GM18502 (cell line): Measurements from ENCODE around the gene SYPL2.
A peak's percentile ranks its signal among the peaks of the same experiment; 100 is the strongest.

Source experiments
- ATAC-seq: cut with Tn5 transposase; IDR thresholded peaks from one replicate; pipeline ENCODE4 v1.9.1; 2021; ENCODE audit warnings: mild to moderate bottlenecking; ENCODE audit not compliant: unreplicated experiment, poor library complexity

SYPL2 gene

GRCh38 chr1:109490029-109490933 lies 23.9 kb downstream of the SYPL2 start:
- ATAC-seq = no peak

- no peak for ATAC-seq
These were observed 24.6 kb downstream of the SYPL2 start for GRCh38 chr1:109490934-109491302.

DNA sequence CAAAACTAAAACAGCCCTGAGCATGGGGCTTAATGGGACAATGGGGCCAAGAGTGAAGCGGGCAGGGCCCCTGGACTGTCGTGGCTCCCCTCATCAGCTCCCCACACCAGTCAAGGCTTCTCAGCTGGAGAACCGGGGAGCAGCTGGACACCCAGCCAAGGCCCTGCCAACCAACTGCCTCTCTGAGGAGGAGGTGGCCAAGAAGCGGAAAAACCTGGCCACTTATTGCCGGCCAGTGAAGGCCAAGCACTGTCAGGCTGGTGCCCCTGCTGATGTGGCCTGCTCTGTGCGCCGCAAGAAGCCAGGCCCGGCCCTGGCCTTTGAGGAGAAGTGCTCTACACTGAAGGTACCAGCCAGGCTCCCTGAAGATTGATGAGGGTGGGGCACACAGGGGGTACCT lies 25.0 kb downstream of the SYPL2 start:
- ATAC-seq = no peak

DNA sequence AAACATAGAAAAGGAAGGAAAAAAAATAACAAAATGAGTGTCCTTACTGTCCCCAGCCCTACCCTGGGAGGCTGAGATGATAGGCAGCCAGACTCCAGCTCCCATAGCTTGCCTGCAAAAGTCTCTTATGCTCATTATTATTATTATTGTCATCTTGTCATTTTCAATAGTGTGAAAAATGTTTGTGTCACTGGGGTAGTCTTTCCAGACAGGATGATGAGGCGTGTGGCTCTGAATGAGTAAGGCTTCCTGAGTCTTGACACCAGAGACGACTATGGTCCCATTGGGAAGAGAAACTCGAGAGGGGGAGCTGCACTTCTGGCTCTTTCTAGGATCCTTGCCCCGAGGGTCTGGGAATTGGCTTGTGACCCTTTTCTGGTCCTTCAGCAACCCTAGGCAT lies 26.4 kb downstream of the SYPL2 start:
- ATAC-seq = no peak

GRCh38 chr1:109493227-109493626 lies 26.9 kb downstream of the SYPL2 start:
- no peak for ATAC-seq

DNA sequence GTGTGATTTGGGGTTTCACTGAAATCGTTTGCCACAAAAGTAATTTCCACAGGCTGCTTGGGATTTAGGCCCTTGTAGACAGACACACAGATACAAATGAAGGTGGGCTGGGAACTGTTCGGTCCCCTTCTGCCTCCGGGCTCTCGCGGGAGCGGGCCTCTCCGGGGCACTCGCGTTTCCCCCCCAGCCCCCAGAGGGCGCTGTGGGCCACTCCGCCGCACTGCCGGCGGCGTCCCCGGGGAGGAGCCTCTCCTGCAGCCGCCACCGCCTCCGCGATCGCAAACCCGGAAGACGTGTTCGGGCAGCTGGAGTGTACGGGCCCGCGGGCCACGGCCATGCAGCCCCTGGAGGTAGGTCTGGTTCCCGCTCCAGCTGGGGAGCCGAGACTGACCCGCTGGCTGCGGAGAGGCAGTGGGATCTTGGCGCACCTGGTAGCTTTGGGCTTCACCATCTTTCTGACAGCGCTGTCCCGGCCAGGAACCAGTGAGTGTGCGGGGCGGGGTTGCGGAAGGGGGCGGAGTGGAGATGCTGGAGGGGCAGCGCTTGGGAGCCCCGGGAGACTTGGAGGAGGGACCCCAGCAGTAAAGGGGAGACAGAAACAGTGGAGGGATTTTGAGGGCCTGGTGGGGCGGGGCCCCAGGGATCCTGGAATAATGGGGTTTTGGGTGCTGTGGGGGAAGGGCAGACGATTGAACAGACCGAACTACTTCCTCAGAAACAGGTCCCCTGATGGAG lies 27.6 kb downstream of the SYPL2 start, which contains the start of gene CYB561D1:
Gene CYB561D1 (plus strand): TSS at position 290 of the 735 bp plus-strand sequence. CDS start 46 bp downstream, at position 336.
- peak; percentile 86 for ATAC-seq

DNA sequence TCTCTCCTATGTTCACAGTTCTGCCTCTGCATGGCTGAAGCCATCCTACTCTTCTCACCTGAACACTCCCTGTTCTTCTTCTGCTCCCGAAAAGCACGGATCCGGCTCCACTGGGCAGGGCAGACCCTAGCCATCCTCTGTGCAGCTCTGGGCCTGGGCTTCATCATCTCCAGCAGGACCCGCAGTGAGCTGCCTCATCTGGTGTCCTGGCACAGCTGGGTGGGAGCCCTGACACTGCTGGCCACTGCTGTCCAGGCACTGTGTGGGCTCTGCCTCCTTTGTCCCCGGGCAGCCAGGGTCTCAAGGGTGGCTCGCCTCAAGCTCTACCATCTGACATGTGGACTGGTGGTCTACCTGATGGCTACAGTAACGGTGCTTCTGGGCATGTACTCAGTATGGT lies 29.4 kb downstream of the SYPL2 start:
- no peak for ATAC-seq

DNA sequence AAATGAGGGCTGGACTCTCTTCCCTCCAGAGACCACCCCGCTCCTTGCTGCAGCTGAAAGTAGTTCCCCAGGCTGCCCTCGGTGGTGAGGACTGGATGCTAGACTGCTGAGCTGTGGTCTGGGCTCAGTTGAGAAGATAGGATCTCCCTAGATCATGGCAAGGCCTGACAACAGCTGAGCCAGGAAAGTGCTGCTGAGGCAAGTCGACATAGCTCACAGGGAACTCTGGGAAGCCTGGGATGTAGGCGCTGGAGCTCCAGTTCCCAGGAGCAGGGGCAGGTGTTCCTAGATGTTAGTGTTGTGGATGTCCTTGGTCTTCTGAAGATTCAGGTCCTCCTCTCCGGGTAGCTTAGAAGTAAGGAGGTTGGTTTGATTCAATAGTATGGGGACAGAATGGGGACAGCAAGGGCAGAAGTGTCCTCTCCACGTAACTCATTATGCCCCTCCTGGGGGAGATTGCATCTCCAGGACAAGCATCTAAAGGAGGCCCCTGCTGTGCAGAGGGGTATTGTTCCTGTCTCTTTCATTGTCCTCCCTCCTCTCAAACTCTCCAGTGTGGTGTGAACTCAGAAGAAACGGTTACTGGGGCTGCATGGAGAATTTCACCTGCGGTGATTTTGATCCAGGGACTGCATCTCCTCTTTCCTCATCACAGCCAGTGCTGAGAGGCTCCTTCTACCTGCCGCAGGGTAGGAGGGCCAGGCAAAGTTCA lies 31.3 kb downstream of the SYPL2 start:
- ATAC-seq = no peak

GRCh38 chr1:109498161-109498801 lies 31.9 kb downstream of the SYPL2 start:
- ATAC-seq = no peak

- no peak for ATAC-seq
These were observed 32.7 kb downstream of the SYPL2 start for GRCh38 chr1:109499081-109499480.

DNA sequence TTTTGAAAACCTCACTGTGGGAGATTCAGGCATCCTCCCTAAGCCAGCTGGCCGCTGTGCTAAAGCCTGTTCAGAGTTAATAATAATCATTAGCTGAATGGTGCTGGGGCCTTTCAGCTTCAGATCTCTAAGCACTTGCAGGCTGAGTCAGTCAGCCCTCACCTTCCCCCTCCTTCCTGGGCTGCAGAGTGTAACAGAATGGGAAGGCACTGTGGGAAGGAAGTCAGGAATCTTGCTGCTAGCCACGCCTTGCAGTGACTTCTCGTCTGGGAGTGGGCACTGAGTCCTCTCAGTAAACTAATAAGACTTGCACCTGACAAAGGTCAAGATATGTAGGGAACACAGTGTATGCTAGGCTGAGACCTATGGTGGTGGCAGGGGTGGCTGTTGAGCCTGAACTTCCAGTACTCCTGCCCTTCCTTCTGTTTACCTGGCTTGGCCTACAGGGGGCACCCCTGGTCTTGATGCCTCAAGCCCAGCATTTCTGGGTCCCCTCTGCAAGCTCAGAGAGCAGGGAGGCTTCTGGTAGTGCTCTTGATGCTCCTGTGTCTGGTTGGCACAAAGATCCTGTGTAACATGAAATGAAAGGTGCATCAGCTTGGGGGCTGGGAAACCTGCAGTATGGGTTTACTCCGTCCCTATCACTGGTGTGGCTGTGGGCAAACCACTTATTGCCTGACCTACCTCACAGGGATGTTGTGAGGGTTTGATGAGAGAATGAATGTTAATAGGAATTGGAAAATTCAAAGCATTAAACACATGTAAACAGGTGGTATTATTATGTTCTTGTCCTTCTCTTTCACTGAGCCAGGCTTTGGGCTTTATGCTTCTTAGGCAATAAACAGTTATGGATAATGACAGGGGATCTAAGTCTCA lies 33.6 kb downstream of the SYPL2 start:
- ATAC-seq = no peak

GRCh38 chr1:109500941-109501381 lies 34.6 kb downstream of the SYPL2 start:
- no peak for ATAC-seq

- no peak for ATAC-seq
These were observed 35.5 kb downstream of the SYPL2 start for GRCh38 chr1:109501644-109502363.

GRCh38 chr1:109502364-109502851 lies 36.1 kb downstream of the SYPL2 start:
- no peak for ATAC-seq

- ATAC-seq = no peak
These were observed 37.6 kb downstream of the SYPL2 start for GRCh38 chr1:109503935-109504334.

DNA sequence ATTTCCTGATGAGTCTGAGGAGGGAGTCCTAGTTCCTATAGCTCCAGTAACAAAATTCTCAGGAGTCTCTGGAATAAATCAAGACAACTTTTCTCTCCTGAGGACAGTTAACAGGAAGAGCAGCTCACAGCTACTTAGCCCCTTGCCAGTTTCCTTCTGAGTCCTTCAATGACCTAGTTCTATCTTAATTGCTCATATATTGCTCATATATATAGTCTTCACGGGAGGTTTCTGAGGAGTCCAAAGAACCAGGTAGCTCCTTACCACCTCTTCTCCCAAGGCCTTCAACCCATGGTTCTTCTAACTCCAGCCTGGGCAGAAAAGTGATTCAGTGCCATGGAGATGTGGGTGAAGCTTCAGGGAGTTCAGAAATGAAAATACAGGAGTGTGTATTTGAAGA lies 38.6 kb downstream of the SYPL2 start:
- no peak for ATAC-seq

DNA sequence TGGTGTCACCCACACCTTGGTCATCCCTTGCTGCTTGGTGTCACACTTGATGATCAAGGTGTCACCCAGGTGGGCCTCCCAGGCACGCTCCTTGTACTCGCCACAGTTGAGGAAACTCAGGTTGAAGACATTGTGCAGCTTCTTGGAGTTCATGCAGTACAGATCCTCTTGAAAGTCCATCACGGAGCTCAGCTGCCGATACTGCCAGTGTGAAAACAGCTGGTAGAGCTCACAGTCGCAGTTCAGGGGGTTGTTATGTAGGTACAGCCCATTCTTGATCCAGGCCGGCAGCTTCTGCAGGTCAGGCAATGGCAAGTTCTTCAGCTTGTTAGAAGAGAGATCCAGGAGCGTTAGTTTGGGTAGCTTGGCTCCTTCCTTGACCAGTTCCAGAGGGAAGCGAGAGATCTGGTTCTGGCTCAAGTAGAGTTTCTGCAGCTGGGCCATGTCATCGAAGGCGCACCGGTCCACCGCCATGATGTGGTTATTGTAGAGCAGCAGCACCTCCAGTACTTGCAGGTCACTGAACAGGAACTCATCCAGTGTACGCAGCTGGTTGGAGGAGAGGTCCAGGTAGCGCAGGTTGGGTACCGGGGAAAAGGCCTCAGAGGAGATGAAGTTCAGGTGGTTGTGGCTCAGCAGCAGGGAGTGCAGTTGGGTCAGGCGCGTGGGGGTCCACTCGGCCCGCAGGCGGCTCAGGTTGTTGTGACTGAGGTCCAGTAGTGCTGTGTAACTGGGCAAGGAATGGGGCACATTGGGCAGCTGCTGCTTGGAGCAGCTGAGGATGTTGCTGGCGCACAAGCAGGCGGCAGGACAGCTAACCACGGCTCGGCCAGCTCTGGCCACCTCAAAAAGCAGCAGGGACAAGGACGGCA lies 41.9 kb downstream of the SYPL2 start:
- ATAC-seq = no peak

DNA sequence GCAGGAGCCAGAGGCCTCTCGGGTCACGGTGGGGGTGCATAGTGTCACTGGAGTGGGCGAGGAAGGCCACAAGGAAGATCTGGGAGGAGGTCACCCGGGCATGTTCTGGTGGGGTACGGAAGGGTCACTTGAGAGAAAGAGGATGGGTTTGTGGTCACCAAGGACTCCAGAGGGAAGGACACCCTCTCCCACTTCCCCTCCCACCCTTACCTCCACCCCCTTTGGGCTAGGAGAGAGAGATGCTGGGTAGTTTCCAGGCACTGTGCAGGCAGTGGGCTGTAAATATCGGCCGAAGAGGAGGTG lies 42.5 kb downstream of the SYPL2 start:
- no peak for ATAC-seq
